ENCODE measurements around the gene ZMYM4.

DNA sequence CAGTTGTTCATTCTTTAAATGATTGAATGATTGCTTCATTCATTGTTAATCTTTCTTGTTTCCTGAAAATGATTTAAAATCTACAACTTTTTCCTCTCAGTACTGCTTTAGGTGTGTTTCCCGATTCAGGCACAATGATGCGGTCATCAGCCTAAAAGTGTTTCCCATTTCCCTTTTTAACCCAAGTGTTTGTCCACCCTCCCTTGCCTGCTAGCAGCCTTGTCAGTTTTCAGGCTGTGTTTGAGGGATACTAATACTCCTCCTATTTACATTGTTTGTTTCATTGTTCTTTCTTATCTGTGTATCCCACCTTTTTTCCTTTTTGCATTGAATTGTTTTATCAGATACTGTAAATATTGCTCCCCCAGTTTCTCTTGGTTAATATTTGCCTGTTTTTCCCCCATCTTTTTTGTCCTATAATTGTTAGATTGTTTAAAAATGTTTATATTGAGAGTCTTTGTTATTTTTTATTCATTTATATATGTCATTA lies 157.6 kb downstream of the ZMYM4 start:
- TF ChIP-seq, protein P1, sequence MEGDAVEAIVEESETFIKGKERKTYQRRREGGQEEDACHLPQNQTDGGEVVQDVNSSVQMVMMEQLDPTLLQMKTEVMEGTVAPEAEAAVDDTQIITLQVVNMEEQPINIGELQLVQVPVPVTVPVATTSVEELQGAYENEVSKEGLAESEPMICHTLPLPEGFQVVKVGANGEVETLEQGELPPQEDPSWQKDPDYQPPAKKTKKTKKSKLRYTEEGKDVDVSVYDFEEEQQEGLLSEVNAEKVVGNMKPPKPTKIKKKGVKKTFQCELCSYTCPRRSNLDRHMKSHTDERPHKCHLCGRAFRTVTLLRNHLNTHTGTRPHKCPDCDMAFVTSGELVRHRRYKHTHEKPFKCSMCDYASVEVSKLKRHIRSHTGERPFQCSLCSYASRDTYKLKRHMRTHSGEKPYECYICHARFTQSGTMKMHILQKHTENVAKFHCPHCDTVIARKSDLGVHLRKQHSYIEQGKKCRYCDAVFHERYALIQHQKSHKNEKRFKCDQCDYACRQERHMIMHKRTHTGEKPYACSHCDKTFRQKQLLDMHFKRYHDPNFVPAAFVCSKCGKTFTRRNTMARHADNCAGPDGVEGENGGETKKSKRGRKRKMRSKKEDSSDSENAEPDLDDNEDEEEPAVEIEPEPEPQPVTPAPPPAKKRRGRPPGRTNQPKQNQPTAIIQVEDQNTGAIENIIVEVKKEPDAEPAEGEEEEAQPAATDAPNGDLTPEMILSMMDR (conservative IDR thresholded peaks at IDR 0.05; ENCODE audit: low read length), result no peak
- no peak for TF ChIP-seq EZH2phosphoT487 (IDR thresholded peaks at IDR 0.05; ENCODE audit: borderline replicate concordance)
